Measurements from ENCODE around the gene STX3.

- TF ChIP-seq YY1 (IDR thresholded peaks at IDR 0.05; ENCODE audit: insufficient read depth, insufficient read length) (no peak), ZNF274 (IDR thresholded peaks at IDR 0.05; ENCODE audit: low read depth, low read length) (no peak), SUZ12 (IDR thresholded peaks at IDR 0.05; ENCODE audit: extremely low read depth, insufficient read depth, insufficient read length) (no peak)
Measured at GRCh38 chr11:59822989-59823566, 67.9 kb downstream of the STX3 start.
